Esophagus squamous epithelium (tissue), 4 donors: Measurements from ENCODE around the gene STARD8.

Experiments
- CTCF ChIP-seq, 6 experiments: fragments of 450-650 bp in 4 of 6; fragments of 200-600 bp in 2 of 6; sonication (generic) in 2 of 6; IDR thresholded peaks; one replicate each; pipeline ENCODE4 v1.5.1; 2016 to 2019; ENCODE audit warnings: antibody characterized with exemption in 6 of 6, mild to moderate bottlenecking in 4 of 6, moderate library complexity in 4 of 6
- POLR2A ChIP-seq, 4 donors: fragments of 450-650 bp; IDR thresholded peaks; one replicate each; pipeline ENCODE4 v1.6.1; 2017; ENCODE audit warnings: antibody characterized with exemption in 4 of 4, mild to moderate bottlenecking in 4 of 4, moderate library complexity in 3 of 4

GRCh38 chrX:68632491-68632890 lies 15.0 kb upstream of the STARD8 start:
- no peak for TF ChIP-seq CTCF (IDR thresholded peaks at IDR 0.05)
- TF ChIP-seq POLR2A (IDR thresholded peaks at IDR 0.05) = no peak
